ENCODE measurements around the gene SEC62.

SEC62 gene, protein sequence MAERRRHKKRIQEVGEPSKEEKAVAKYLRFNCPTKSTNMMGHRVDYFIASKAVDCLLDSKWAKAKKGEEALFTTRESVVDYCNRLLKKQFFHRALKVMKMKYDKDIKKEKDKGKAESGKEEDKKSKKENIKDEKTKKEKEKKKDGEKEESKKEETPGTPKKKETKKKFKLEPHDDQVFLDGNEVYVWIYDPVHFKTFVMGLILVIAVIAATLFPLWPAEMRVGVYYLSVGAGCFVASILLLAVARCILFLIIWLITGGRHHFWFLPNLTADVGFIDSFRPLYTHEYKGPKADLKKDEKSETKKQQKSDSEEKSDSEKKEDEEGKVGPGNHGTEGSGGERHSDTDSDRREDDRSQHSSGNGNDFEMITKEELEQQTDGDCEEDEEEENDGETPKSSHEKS

GRCh38 chr3:169966428-169966950, at the start of gene SEC62:
TSS of gene SEC62 (plus strand) at chr3:169966807. CDS start at chr3:169966823, 16 bp downstream.
- DNase-seq = peak; percentile 91
- in situ Hi-C loops (cut with HindIII; ENCODE audit: low pct_ligation_motif_present, low pct_unique_long_range_greater_than_20kb, low sequenced_read_pairs) = no loop called here

GRCh38 chr3:169923189-169923588, 43.4 kb upstream of the SEC62 start:
- in situ Hi-C loops (cut with HindIII; ENCODE audit: low pct_ligation_motif_present, low pct_unique_long_range_greater_than_20kb, low sequenced_read_pairs) = no loop called here
- DNase-seq = no peak

DNA sequence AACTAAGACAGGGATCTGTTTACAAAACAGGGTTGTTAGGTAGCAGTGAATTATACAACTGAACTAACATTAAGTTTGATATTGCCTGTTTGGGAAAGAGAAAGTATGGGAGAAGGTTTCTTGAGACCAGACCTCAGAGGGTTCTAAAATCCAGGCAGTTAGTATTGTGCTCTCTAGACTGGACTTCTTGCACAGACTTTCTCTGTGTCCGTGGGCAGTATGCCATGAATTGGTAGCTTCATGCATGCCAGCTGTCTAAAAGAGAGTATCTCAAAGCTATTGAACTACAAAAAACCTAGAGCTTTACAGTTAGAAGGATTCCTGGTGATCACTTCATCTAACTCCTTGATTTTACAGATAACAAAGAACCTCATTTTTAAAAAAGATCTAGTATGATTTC, 42.8 kb upstream of the SEC62 start:
- no peak for DNase-seq
- in situ Hi-C loops (cut with HindIII; ENCODE audit: low pct_ligation_motif_present, low pct_unique_long_range_greater_than_20kb, low sequenced_read_pairs) = no loop called here

DNA sequence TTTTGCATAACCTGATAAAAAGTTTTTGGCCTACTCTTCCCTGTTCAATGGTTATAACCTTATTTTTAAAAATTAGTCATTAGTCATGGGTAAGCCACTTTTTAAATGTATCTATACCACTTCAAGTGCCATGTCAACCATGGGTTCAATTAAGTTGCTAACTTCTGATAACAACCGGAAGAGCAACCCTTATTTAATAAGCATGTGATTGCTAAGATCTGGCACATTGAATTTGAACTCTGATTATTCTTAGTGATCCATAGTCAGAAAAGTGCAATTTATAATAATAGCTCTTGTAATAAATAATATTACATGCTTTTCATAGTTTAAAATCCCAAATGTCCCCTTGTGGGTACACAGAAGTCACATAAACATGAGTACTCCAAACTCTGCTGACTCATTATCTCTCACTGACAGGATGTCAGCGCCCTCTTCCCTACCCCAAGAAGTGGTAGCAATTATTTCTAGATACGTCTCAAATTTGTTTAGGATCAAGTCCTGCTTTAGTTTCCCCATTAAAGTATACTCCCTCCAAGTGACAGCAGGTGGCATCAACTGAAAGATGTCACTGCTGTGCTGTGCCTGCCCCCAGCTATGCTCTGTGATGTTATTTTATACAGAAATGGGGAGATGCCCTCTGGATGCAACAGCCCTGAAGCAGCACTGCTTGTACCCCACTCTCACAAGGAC, 36.6 kb upstream of the SEC62 start:
- in situ Hi-C loops (cut with HindIII; ENCODE audit: low pct_ligation_motif_present, low pct_unique_long_range_greater_than_20kb, low sequenced_read_pairs) = no loop called here
- no peak for DNase-seq

- in situ Hi-C loops (cut with HindIII; ENCODE audit: low pct_ligation_motif_present, low pct_unique_long_range_greater_than_20kb, low sequenced_read_pairs) = no loop called here
- no peak for DNase-seq
Measured at GRCh38 chr3:169930843-169931242, 35.8 kb upstream of the SEC62 start.

GRCh38 chr3:169931747-169932520, 34.7 kb upstream of the SEC62 start:
- no peak for DNase-seq
- in situ Hi-C loops (cut with HindIII; ENCODE audit: low pct_ligation_motif_present, low pct_unique_long_range_greater_than_20kb, low sequenced_read_pairs) = no loop called here

DNA sequence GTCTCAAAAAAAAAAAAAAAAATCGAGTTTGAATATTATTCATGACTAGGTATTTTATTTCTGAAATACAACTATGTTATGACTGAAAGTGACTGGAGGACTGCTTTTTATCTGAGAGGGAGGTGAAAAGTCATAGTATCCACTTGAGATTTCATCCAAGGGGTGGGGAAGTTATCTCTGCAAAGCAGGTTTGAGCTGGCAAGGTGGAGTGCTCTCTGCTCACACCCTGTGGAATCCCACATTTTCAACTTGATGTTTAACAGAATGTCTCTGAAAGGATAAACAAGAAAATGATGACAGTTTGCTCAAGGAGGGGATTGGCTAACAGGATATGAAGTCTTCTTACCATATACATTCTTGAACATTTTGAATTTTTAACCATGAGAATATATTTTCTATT, 27.3 kb upstream of the SEC62 start:
- no peak for DNase-seq
- in situ Hi-C loops (cut with HindIII; ENCODE audit: low pct_ligation_motif_present, low pct_unique_long_range_greater_than_20kb, low sequenced_read_pairs) = no loop called here

DNA sequence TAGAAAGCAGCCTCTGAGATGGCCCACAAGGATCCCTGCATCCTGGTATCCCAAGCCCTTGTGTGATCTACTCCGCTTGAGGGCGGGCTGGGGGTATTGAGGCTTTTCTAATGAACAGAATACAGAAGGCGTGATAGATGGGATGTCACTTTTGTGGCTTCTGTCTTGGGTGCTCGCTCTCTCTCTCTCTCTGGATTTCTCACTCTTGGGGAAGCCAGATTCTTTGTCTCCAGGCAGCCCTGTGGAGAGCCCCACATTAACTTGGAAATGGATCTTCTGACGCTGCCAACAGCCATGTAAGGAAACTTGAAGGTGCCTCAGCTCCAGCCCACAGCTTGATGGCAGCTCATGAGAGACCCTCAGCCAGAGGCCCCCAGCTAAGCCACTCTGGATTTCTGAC, 26.9 kb upstream of the SEC62 start:
- in situ Hi-C loops (cut with HindIII; ENCODE audit: low pct_ligation_motif_present, low pct_unique_long_range_greater_than_20kb, low sequenced_read_pairs) = no loop called here
- DNase-seq = no peak

- DNase-seq = no peak
- in situ Hi-C loops (cut with HindIII; ENCODE audit: low pct_ligation_motif_present, low pct_unique_long_range_greater_than_20kb, low sequenced_read_pairs) = no loop called here
Measured at GRCh38 chr3:169940470-169941181, 26.0 kb upstream of the SEC62 start.

GRCh38 chr3:169945313-169945712, 21.3 kb upstream of the SEC62 start:
- in situ Hi-C loops (cut with HindIII; ENCODE audit: low pct_ligation_motif_present, low pct_unique_long_range_greater_than_20kb, low sequenced_read_pairs) = no loop called here
- DNase-seq = no peak

- in situ Hi-C loops (cut with HindIII; ENCODE audit: low pct_ligation_motif_present, low pct_unique_long_range_greater_than_20kb, low sequenced_read_pairs) = no loop called here
- no peak for DNase-seq
Measured at GRCh38 chr3:169946336-169946735, 20.3 kb upstream of the SEC62 start.

DNA sequence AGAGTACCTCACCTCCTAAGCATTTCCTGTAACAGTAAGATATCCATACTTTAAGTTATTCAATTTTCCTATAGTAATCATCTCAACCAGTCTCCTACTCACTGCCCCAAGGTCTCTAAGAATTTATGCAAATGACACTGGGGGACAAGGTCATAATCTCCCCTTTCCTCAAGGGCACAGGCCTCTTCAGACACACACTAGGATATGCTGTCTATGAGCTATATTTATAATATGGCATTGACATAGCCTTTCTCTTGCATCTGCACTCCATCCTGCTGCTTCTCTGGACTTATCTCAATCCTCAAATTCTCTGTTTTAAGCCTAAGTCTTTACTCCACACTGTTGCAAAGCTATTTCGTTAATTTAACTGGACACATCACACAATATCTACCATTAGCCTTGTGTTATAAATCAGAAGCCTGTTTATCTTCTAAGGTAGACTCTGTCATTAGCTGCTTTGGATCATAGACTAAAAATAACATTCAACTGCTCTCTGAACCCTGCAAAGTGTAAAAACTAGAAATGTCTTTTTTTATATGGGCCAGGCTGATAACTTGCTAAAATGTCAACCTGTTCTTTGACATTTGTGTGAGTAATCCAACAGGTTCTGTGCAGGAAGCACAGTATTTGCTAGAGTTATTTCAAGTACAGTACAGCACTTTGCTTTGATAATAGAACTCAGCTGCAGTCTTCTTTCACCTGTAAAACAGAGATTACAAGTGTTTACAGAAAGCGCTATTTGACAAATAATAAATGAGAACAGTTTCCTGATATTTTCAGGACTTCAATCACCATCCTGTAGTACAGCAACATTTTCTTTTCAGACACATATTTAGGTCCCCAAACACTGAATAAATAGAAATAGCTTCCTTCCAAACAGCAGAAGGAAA, 17.8 kb upstream of the SEC62 start:
- no peak for DNase-seq
- in situ Hi-C loops (cut with HindIII; ENCODE audit: low pct_ligation_motif_present, low pct_unique_long_range_greater_than_20kb, low sequenced_read_pairs) = no loop called here

DNA sequence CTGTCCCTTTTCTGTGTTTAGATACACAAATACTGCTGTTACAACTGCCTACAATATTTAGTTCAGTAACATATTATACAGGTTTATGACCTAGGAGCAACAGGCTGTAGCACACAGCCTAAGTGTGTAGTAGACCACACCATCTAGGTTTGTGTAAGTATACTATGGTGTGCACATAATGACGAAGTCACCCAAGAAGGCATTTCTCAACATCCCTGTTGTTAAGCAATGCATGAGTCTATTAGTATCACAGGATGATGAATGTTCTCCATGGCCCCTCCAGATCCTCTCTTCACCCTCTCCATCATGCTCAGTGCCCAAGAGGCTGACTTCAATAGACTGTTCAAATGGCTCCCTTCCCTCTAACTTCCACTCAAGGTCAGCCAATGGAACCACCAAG, 14.6 kb upstream of the SEC62 start:
- DNase-seq = no peak
- in situ Hi-C loops (cut with HindIII; ENCODE audit: low pct_ligation_motif_present, low pct_unique_long_range_greater_than_20kb, low sequenced_read_pairs) = no loop called here

DNA sequence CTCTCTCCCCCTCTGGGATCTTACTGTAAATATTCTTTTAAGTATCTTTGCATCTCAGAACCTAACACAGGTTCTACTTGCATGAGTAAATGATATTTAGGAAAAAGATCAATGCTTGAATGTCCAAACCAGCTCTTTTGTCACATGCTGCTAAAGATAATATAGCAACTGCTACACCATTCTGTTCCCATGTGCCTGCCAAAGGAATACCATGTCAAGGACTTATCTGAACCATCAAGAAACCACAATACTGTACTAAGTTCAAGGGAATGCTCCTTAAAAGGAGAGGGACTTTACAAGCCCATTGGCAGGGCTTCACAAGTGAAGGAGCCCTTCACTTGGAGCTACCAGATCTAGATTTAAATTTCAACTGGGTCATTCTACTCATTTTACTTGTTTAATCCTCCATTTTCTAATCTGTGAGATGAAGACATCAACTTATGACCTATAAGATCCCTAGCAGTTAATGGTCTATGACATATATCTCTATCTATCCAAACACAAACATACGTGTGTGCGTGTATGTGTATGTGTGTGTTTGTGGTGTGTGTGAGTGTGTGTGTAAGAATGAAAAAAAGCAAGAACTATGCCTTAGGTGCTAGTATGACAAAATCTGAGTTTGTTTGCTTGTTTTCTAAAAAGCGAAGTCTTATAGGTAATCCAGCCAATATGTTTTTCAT, 13.0 kb upstream of the SEC62 start:
- in situ Hi-C loops (cut with HindIII; ENCODE audit: low pct_ligation_motif_present, low pct_unique_long_range_greater_than_20kb, low sequenced_read_pairs) = no loop called here
- no peak for DNase-seq

- DNase-seq = no peak
- in situ Hi-C loops (cut with HindIII; ENCODE audit: low pct_ligation_motif_present, low pct_unique_long_range_greater_than_20kb, low sequenced_read_pairs) = no loop called here
Measured at GRCh38 chr3:169954142-169954756, 12.4 kb upstream of the SEC62 start.

GRCh38 chr3:169955406-169955805, 11.2 kb upstream of the SEC62 start:
- in situ Hi-C loops (cut with HindIII; ENCODE audit: low pct_ligation_motif_present, low pct_unique_long_range_greater_than_20kb, low sequenced_read_pairs) = no loop called here
- no peak for DNase-seq

DNA sequence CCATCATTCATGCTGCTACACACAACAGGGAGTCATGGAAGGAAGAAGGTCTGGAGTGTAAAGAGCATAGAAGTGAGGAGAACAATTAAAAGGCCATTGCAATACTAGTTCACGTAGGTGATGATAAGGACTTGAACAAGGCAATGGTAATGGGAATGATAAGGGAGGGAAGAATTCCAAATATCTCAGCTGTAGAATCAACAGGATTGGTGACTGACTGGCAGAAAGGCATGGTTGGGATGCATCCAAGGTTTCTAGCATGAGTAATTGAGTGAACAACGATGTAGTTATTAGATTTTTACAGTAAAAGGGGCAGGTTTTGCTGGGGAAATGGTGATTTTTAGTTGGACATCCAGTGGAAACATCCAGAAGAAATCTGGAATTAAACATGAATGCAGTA, 2.4 kb upstream of the SEC62 start:
- no peak for DNase-seq

More for the DNA sequence above, 2.4 kb upstream of the SEC62 start:
- in situ Hi-C loops (cut with HindIII; ENCODE audit: low pct_ligation_motif_present, low pct_unique_long_range_greater_than_20kb, low sequenced_read_pairs) = no loop called here
